SU-DHL-6 (cell line): Measurements from ENCODE around the gene SHMT2.
A peak's percentile ranks its signal among the peaks of the same experiment; 100 is the strongest.

Experiments
- H2AFZ ChIP-seq: fragments of 200-600 bp; sonication (generic); 2 replicates; pipeline ENCODE4 v1.6.1; 2014; ENCODE audit warnings: low read depth, mild to moderate bottlenecking, moderate library complexity, mixed read lengths, antibody characterized with exemption, low read length; ENCODE audit not compliant: severe bottlenecking
- H3F3A ChIP-seq: fragments of 200-600 bp; shearing (Covaris generic); 2 replicates; pipeline ENCODE4 v1.6.0; 2016; ENCODE audit warnings: antibody characterized with exemption, mild to moderate bottlenecking; ENCODE audit not compliant: insufficient read depth
- H3K27ac ChIP-seq: fragments of 200-600 bp; sonication (generic); 2 replicates; pipeline ENCODE4 v1.5.1; 2016; ENCODE audit warnings: low read depth, mild to moderate bottlenecking, low read length, moderate library complexity, mixed read lengths
- H3K27me3 ChIP-seq: fragments of 200-600 bp; sonication (generic), shearing (Covaris generic); 2 replicates; pipeline ENCODE4 v1.6.0; 2014; ENCODE audit warnings: mild to moderate bottlenecking, low read length
- H3K36me3 ChIP-seq: fragments of 200-600 bp; sonication (generic); 2 replicates; pipeline ENCODE4 v1.6.1; 2014; ENCODE audit warnings: mild to moderate bottlenecking, low read length, mixed read lengths
- H3K4me2 ChIP-seq: fragments of 300-600, 200-600 bp; shearing (Covaris generic), sonication (generic); 2 replicates; pipeline ENCODE4 v1.6.0; 2014; ENCODE audit warnings: low read length, low read depth, mild to moderate bottlenecking; ENCODE audit not compliant: poor library complexity, severe bottlenecking
- H3K4me3 ChIP-seq: fragments of 200-600 bp; sonication (generic); 2 replicates; pipeline ENCODE4 v1.5.1; 2014; ENCODE audit warnings: antibody characterized with exemption, low read length, mild to moderate bottlenecking, mixed read lengths; ENCODE audit not compliant: insufficient read depth, poor library complexity, severe bottlenecking
- H3K79me2 ChIP-seq: fragments of 200-600 bp; sonication (generic); 2 replicates; pipeline ENCODE4 v1.6.1; 2014; ENCODE audit warnings: mild to moderate bottlenecking, low read length, moderate library complexity; ENCODE audit not compliant: insufficient read depth
- H3K9ac ChIP-seq: fragments of 200-600 bp; sonication (generic); 2 replicates; pipeline ENCODE4 v1.7.0; 2014; ENCODE audit warnings: mild to moderate bottlenecking, low read length
- H3K9me2 ChIP-seq: fragments of 200-600 bp; sonication (generic); replicated peaks from 2 replicates; pipeline ENCODE4 v1.6.1; 2014; ENCODE audit warnings: low read length; ENCODE audit not compliant: insufficient read depth
- H3K9me3 ChIP-seq: fragments of 200-600 bp; sonication (generic); 2 replicates; pipeline ENCODE4 v1.6.1; 2014; ENCODE audit warnings: low read length, mixed read lengths; ENCODE audit not compliant: insufficient read depth
- H4K20me1 ChIP-seq: fragments of 200-600 bp; sonication (generic); 2 replicates; pipeline ENCODE4 v1.6.1; 2014; ENCODE audit warnings: low read depth, mild to moderate bottlenecking, antibody characterized with exemption, low read length, moderate library complexity, mixed read lengths
- CTCF ChIP-seq: fragments of 200-600 bp; sonication (generic); IDR thresholded peaks from one replicate; pipeline ENCODE4 v1.5.1; 2017; ENCODE audit warnings: antibody characterized with exemption, mild to moderate bottlenecking, low read length, moderate library complexity; ENCODE audit not compliant: insufficient read depth, poor library complexity, severe bottlenecking
- EZH2phosphoT487 ChIP-seq: fragments of 200-600 bp; sonication (generic), shearing (Covaris generic); conservative IDR thresholded peaks from 2 replicates; pipeline ENCODE4 v1.6.1; 2018; ENCODE audit warnings: mild to moderate bottlenecking, antibody characterized with exemption, low read length, moderate library complexity, mixed read lengths

The SHMT2 gene

DNA sequence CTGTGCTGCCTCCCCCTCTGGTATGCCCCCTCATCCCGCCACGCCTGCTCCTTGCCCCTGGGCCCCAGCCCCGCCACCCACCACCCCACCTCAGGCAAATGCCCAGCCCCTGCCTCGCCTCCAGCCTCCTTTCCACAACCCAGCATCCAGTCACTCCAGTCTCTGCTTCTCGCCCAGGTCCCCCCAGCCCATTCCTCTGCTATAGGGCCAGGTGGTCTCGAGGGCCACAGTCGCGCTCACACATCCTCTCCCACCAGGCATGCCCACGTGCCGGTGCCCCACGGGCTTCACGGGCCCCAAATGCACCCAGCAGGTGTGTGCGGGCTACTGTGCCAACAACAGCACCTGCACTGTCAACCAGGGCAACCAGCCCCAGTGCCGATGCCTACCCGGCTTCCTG lies 19.1 kb upstream of the SHMT2 start:
- Histone ChIP-seq H3K9me3 (no peaks in the 10 kb centered on the region), H3K79me2 (no peaks in the 10 kb centered on the region), H2AFZ (no peak overlapping the region), H3K9ac (peak overlapping the region; percentile 19; the same call in 1 of the 2 replicates), H3K36me3 (no peaks in the 10 kb centered on the region), H3K9me2 (no peaks in the 10 kb centered on the region), H4K20me1 (no peaks in the 10 kb centered on the region), H3K4me3 (no peak overlapping the region), H3K4me2 (no peak overlapping the region), H3K27me3 (no peaks in the 10 kb centered on the region), H3K27ac (no peak overlapping the region), H3F3A (peaks cover 2% of the 10 kb centered on the region)
- no peak for TF ChIP-seq CTCF
- TF ChIP-seq EZH2phosphoT487, result no peak

- H3K36me3 ChIP-seq, result no peaks in the 10 kb centered on the region
- no peaks in the 10 kb centered on the region for H3K27me3 ChIP-seq
- peaks cover 9% of the 10 kb centered on the region for H3F3A ChIP-seq
- H3K9me2 ChIP-seq, result no peaks in the 10 kb centered on the region
- H3K79me2 ChIP-seq, result no peaks in the 10 kb centered on the region
- peak overlapping the region; percentile 14 for H3K4me2 ChIP-seq
- no peaks in the 10 kb centered on the region for H3K9me3 ChIP-seq
- no peak overlapping the region for H2AFZ ChIP-seq
- H3K4me3 ChIP-seq, result no peak overlapping the region
- TF ChIP-seq CTCF, result no peak
- TF ChIP-seq EZH2phosphoT487, result no peak
- peak overlapping the region; percentile 19; the same call in 1 of the 2 replicates for H3K9ac ChIP-seq
- no peak overlapping the region for H3K27ac ChIP-seq
- H4K20me1 ChIP-seq, result no peaks in the 10 kb centered on the region
Observed at GRCh38 chr12:57210926-57211692, 18.4 kb upstream of the SHMT2 start.

DNA sequence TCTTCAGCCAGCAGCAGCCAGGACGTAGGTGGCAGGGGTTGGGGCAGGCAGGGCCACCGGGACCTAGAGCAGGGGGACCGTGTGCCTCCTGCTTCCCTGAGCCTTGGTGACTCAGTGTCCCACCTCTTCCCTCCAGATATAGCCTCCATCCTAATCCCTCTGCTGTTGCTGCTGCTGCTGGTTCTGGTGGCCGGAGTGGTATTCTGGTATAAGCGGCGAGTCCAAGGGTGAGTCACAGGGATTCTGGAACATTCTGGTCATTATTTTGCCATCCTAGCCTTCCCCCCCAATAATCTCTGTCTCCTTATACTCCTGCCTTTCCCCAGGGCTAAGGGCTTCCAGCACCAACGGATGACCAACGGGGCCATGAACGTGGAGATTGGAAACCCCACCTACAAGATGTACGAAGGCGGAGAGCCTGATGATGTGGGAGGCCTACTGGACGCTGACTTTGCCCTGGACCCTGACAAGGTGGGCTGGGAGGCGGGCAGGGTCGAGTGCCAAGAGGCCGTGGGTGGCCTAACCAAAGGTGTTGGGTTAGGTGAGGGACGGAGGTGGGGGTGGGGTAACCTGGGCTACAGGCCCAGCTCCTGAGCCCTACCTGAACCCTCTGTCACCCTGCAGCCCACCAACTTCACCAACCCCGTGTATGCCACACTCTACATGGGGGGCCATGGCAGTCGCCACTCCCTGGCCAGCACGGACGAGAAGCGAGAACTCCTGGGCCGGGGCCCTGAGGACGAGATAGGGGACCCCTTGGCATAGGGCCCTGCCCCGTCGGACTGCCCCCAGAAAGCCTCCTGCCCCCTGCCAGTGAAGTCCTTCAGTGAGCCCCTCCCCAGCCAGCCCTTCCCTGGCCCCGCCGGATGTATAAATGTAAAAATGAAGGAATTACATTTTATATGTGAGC lies 17.5 kb upstream of the SHMT2 start:
- Histone ChIP-seq H3K27ac (no peak overlapping the region), H3F3A (peaks cover 9% of the 10 kb centered on the region), H3K36me3 (no peaks in the 10 kb centered on the region), H4K20me1 (no peaks in the 10 kb centered on the region), H3K79me2 (no peaks in the 10 kb centered on the region), H3K4me3 (no peak overlapping the region), H2AFZ (no peak overlapping the region), H3K4me2 (no peak overlapping the region), H3K9me3 (no peaks in the 10 kb centered on the region), H3K9me2 (no peaks in the 10 kb centered on the region), H3K9ac (no peak overlapping the region), H3K27me3 (no peaks in the 10 kb centered on the region)
- TF ChIP-seq EZH2phosphoT487 (no peak), CTCF (no peak)
